ENCODE data around the gene BCOR.

Gene BCOR

DNA sequence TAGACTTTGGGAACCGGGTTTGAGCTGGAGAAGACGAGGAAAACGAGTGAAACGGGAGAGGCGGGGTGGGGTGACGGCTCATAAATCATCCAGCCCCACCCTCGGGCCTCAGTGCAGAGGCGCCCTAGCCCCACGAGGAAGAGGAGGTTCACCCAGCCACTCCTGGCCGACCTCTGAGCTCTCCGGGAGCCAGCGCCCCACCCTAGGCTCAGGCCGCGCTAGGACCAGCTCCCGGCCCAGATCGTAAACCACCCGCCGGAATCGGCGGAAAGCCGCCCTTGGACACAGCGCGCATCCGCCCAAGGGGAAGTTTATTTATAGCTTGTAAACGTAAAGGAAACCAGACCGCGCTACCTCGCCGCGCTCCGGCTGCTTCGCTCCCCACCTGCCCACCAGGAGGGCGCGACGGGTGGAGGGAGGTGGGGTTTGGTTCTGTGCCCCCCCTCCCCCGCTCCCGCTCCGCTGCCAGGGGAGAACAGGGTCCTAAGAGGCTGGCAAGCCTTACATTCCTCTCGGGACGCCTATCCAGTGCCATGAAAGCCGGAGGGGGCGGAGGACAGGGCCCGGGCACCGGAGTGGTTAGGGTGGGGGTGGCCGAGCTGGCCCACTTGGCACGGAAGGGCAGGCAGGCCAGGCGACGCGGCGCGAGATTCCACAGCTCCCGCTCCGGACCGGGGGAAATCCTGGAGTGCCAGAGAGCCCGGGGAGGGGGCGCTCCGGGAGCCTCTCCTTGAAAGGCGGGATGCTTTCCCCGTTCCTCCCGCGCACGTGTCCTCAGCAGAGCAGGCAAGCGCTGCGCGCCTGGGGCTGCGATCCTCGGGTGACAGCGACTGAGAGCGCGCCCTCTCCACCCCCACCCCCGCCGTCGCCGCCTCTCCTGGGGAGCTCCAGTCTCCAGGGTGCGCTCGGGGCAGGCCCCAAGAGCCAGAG lies 84.2 kb downstream of the BCOR start:
- no peak for FAIRE-seq

DNA sequence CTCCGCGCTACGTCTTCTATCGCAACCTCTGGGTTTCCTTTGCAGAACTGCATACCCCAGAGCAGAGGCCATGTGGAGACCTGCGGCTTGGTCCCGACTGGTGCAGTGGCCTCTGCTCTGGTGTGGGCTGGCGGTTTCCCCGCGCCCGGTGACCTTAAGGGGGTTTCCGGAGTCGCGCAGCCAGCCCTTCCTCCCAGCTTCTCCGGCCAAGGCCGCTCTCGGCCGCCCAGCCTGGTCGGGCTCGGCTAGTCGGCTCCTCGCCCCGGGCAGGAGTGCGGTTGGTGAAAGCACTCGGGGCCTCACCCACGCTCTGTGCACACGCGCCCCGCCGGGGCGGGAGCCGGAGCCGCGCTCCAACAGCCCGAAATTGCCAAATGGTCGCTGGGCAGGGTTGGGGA lies 84.9 kb downstream of the BCOR start:
- no peak for FAIRE-seq

GRCh38 chrX:40012039-40012867 lies 85.5 kb downstream of the BCOR start:
- FAIRE-seq = no peak

- no peak for FAIRE-seq
Measured at GRCh38 chrX:40011322-40012038, 86.3 kb downstream of the BCOR start.

- FAIRE-seq = no peak
Measured at GRCh38 chrX:40010550-40011321, 87.0 kb downstream of the BCOR start.

- FAIRE-seq = no peak
Measured at GRCh38 chrX:40009890-40010289, 87.9 kb downstream of the BCOR start.

DNA sequence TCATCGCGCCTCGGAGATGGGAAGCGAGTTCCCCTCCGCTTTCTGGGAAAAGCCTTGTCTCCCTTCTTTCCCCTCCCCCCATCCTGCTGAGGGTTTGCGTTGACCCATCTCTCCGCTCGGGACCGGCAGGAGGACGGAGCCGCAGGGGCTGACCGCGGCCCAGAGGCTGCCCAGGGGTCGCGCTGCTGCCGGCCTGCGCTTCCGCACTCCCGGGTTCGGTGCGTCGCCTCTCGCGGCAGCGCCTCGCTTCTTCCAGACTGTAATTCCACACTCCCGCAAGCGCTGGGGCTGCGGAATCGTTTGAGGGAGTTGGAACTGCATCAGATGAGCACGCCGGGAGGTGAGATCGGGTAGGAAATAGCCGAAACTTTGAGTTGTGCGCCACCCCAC lies 88.3 kb downstream of the BCOR start:
- FAIRE-seq = no peak

DNA sequence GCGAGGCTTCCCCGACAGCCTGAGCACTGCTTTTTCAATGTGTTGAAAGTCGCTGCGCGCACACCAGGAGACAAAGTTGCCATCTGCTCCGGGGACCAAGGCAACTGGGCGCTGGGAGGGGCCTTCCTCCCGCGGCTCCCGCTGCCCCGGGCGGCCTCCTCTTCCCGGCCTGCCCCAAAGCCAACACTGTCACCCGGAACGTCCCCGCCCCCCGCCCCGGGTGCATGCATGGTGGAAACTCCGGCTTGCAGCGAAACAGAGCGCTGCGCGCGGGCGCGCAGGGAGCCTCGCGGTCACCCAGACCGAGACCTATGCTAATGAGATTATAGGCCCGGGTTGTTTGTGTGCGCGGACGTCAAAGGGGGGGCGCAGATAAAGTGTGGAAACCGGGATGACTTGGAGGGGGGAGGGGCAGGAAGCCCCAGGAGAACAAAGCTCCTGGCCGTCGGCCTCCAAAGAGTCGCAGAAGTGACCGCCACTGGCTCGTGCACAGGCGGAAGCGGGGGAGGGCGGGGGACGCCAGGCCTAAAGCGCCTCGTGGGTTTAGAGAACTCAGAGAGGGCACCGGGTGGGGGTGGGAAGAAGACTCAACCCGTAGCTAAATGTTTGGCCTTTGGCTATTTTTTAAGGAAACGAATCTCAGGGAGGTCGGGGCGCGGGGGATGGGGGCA lies 88.8 kb downstream of the BCOR start:
- FAIRE-seq = no peak

GRCh38 chrX:40007756-40008705 lies 89.7 kb downstream of the BCOR start:
- no peak for FAIRE-seq

GRCh38 chrX:40007131-40007755 lies 90.5 kb downstream of the BCOR start:
- FAIRE-seq = no peak

DNA sequence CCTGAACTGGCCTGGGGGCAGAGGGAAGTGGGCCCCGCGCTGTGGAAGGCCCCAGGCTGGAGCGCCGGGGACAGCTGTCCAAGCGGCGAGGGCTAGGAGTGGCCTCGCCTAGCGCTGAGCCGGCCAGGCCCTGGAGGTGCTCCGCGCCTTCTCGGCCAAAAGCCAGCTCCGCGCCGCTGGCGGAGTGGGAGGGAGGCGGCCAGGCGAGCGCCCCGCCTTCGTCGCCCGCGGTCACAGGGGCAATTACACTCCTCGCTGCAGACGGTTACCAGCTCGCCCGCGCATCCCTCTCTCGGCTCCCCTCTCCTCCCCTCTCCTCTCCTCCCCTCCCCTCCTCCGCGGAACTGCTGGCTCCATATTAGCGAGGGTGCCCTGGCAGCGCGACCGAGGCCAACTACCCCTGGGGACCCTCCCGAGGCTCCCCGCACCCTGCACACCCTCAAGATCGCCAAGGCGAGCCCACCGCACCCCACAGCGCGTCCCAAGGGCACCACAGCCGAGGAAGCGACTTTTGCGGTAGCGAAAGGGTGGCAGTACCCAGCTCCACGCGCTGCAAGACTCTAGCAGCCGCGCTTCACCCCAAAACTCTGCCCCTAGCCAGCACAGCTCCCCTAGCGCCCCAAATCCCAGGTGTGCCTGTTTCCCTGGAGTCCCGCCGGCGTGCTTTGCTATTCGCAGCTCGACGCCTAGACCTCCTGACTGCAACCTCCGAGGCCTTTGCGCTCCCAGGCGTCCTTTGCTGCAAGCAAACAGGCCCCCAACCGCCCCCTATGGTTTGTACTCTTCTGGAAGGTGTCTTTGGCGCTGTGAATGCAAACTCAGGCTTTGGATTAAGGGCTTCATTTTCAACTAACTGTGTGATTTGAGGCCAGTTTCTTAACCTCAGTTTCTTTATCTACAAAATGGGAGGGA lies 91.4 kb downstream of the BCOR start:
- FAIRE-seq = no peak

GRCh38 chrX:40005292-40006011 lies 92.3 kb downstream of the BCOR start:
- FAIRE-seq = no peak

GRCh38 chrX:40004921-40005291 lies 92.9 kb downstream of the BCOR start:
- no peak for FAIRE-seq

DNA sequence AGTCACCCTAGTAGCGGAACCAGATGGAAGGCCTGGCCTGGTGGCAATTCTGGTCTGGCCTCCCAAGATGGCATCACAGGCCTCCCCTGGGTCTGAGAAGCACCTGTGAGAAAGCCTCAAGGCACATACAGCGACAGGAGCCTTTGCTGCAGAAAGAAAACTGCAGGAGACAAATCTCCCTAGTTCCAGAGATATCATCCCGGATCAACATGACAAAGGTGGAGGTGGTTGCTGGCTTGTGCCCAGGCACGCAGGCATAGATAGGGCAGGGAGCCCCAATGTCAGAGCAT lies 93.6 kb downstream of the BCOR start:
- no peak for FAIRE-seq

DNA sequence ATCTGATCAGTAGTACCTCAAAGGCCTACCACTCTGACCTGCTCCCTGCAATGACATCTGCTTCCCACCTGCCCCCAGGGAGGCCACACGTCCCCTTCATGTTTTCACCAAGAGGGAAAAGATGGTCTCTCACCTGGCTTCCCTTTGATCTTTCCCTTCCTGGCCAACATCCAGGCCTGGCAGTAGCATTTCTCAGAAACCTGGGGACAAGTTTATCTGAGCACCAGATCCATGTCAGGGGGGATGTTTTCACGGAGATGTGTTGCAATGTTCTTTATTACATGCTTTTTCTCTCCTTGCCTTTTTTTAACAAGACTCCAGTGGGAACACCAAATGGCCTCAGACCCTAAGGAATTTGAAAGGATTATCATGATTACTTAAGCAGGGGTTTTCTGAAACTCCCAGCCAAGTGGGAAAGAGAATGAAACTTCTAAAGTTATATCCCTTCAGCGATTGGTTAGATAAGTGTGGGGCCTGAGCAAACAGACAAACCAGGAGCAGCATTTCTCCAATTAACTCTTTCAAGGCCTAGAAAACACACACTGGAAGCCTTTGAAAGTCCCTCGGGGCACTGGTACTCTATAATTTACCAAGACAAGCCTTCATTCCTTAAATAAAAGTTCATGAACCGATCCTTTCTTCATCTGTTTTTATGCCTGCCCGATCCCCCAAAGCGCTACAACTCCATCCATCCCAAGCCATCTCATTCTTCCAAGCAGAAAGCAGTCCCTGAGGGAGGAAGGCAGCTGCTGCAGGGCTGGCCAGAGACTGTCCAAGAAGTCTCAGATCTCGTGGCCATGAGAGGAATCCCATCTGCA lies 94.1 kb downstream of the BCOR start:
- no peak for FAIRE-seq

DNA sequence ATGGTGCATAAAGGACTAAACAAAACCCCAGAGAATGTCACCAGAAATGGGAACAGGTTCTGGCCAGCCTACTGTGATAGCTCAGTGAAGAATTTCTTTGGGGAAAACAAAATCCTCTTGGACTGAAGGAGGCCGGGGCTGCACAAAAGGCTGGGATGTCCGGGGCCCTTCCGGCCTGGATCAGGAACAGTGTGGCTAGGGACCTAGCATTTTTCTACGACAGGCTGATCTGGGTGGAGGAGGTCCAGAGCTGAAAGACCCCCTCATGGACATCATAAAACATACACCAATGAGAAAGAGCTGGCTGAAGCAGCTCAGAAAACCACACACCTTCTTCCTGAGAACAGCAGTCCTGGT lies 94.7 kb downstream of the BCOR start:
- FAIRE-seq = no peak
